ENCODE measurements around the gene AMOTL1. TPM values are rescaled to one million over a fixed set of nuclear protein-coding genes. Genes with fewer than 3 reads are reported as not detected.

Gene AMOTL1
- total RNA-seq, 1 donor from 2014 or later: 22.6 TPM

DNA sequence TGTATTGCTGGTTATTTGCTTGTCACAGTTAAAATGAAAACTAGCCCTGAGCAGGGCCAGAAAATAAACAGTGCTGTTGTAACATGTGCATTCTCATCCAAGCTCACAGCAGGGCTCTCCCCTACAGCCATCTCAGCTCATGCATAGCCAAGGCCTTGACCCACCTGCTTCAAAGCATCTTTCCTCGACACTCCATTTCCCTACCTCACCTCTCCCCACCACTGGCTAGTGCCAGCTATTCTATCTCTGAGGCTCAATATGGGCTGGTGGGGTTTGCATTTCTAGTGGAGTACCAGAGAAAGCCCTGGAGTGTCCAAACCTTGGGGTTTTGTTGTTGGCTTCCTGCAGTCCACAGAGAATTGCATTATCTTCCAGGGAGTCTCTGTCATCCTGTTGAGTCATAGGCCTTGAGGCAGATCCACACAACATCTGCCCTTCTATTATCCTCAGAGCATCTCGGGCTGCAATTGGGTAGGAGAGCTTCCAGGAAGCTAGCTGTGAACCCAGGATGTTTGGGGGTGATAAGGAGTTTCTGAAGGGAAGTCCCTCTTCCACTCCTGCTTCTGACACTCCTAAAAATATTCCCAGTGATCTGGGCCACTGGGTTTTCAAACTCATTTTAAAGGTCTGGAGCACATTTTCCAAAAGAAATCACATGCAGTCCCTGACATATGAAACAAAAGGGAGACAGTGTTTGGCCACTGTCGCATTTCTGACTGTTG, 36.1 kb upstream of the AMOTL1 start:
- no peaks in the 10 kb centered on the region for H4K20me1 ChIP-seq (ENCODE audit: low read depth)
- Mint-ChIP-seq H3K36me3 (no peaks in the 10 kb centered on the region), H3K4me3 (no peak overlapping the region), H3K27ac (no peak overlapping the region), H3K4me1 (peaks cover 57% of the 10 kb centered on the region), H3K9me3 (no peaks in the 10 kb centered on the region), H3K27me3 (ENCODE audit: insufficient read depth, low read depth) (peaks cover 2% of the 10 kb centered on the region)
- DNase-seq (ENCODE audit: low spot score): no peak
- TF ChIP-seq, protein P1, sequence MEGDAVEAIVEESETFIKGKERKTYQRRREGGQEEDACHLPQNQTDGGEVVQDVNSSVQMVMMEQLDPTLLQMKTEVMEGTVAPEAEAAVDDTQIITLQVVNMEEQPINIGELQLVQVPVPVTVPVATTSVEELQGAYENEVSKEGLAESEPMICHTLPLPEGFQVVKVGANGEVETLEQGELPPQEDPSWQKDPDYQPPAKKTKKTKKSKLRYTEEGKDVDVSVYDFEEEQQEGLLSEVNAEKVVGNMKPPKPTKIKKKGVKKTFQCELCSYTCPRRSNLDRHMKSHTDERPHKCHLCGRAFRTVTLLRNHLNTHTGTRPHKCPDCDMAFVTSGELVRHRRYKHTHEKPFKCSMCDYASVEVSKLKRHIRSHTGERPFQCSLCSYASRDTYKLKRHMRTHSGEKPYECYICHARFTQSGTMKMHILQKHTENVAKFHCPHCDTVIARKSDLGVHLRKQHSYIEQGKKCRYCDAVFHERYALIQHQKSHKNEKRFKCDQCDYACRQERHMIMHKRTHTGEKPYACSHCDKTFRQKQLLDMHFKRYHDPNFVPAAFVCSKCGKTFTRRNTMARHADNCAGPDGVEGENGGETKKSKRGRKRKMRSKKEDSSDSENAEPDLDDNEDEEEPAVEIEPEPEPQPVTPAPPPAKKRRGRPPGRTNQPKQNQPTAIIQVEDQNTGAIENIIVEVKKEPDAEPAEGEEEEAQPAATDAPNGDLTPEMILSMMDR (IDR thresholded peaks at IDR 0.05): no peak
- H3K27ac ChIP-seq: no peak overlapping the region
- no peaks in the 10 kb centered on the region for H3K27me3 ChIP-seq
- H3K4me2 ChIP-seq: no peak overlapping the region
- no peak overlapping the region for H3K9ac ChIP-seq
- H3K4me3 ChIP-seq: no peak overlapping the region
- H3K79me2 ChIP-seq (ENCODE audit: low read depth): no peaks in the 10 kb centered on the region
- H3F3A ChIP-seq (ENCODE audit: low read depth): peaks cover 26% of the 10 kb centered on the region
- no peak overlapping the region for H2AFZ ChIP-seq (replicated peaks)
- H3K9me3 ChIP-seq (ENCODE audit: low read depth): no peaks in the 10 kb centered on the region
- H3K4me1 ChIP-seq: peaks cover 30% of the 10 kb centered on the region
- H3K36me3 ChIP-seq: no peaks in the 10 kb centered on the region

DNA sequence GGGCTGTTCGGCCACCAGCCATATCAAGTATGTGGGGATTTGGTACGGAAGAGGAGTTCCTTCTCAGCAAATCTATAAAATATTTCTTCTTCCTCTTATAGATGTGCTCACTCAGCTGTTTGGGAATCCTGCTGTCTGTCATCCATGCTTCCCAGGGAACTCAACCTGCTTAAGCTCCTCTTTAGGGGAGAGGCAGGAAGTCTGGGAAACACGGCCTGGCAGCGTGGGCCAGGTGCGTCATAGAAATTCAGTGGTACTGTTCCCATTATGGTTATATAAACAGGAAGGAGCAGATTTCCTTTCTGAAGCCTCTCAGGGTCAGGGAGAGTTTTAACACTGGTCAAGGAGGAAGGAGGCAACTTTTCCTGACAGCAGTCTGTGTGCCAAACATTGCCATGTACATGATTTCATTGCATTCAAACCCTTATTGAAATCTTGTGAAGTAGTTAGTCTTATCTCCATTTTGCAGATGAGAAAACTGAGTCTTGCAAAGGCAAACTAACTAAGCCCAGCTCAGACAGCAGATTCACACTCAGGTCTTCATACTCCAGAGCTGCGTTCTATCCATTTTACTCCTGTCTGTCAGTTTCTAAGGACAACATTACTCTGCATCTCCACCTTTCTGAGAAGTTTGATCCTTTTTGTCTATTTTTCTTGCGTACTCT, 35.4 kb upstream of the AMOTL1 start:
- no peak overlapping the region for H3K27ac ChIP-seq
- Mint-ChIP-seq H3K9me3 (no peaks in the 10 kb centered on the region), H3K36me3 (no peaks in the 10 kb centered on the region), H3K4me3 (no peak overlapping the region), H3K27ac (no peak overlapping the region), H3K27me3 (ENCODE audit: insufficient read depth, low read depth) (peaks cover 2% of the 10 kb centered on the region), H3K4me1 (peaks cover 57% of the 10 kb centered on the region)
- no peak for DNase-seq (ENCODE audit: low spot score)
- no peaks in the 10 kb centered on the region for H3K36me3 ChIP-seq
- H3K4me1 ChIP-seq: peaks cover 30% of the 10 kb centered on the region
- no peak overlapping the region for H2AFZ ChIP-seq (replicated peaks)
- no peak overlapping the region for H3K9ac ChIP-seq
- H3K9me3 ChIP-seq (ENCODE audit: low read depth): no peaks in the 10 kb centered on the region
- H3K79me2 ChIP-seq (ENCODE audit: low read depth): no peaks in the 10 kb centered on the region
- no peak overlapping the region for H3K4me2 ChIP-seq
- TF ChIP-seq EZH2 (IDR thresholded peaks at IDR 0.05) (no peak), EZH2phosphoT487 (IDR thresholded peaks at IDR 0.05) (no peak)
- TF ChIP-seq, protein P1 (IDR thresholded peaks at IDR 0.05): no peak
- H3K4me3 ChIP-seq: no peak overlapping the region
- H3K27me3 ChIP-seq: no peaks in the 10 kb centered on the region
- peaks cover 26% of the 10 kb centered on the region for H3F3A ChIP-seq (ENCODE audit: low read depth)
- H4K20me1 ChIP-seq (ENCODE audit: low read depth): no peaks in the 10 kb centered on the region

DNA sequence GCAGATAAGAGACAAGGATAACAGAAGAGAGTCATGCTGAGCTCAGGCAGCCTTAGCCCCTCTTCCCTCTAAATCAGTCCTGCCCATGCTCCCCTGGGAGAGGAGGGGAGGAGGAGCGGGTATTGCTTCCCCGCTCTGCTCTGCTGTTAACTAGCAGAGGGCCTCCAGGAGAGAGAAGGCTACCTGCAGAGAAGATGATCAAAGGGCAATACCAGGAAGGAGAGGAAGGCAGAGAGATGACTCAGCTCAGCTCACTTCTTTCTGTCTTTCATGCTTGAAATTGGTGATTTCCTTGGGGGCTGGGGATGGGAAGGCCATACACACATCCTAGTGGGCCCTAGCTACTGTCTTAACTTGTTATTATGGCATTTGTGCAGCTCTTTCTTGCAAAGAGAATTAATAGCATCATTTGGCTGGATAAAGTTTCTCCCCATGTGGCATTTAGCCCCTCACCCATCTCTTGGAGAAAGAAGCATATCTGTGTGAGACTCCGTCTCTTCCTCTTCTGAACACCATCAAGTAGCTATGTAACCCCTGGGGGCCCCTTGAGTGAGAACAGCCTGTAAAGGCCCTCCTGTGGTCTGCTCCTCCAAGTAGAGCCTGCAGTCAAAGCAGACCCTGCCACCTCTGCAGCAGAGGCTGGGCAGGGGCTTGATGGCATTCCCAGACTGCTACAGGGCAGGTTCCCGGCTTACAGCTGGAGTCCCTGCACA, 33.4 kb upstream of the AMOTL1 start:
- Histone ChIP-seq H3K4me3 (no peak overlapping the region), H2AFZ (replicated peaks) (peak overlapping the region; percentile 15), H3K4me1 (peaks cover 30% of the 10 kb centered on the region), H3K27me3 (peaks cover 5% of the 10 kb centered on the region), H3K36me3 (no peaks in the 10 kb centered on the region), H3F3A (ENCODE audit: low read depth) (peaks cover 26% of the 10 kb centered on the region), H3K9ac (no peak overlapping the region), H3K9me3 (ENCODE audit: low read depth) (no peaks in the 10 kb centered on the region), H3K79me2 (ENCODE audit: low read depth) (no peaks in the 10 kb centered on the region), H3K27ac (no peak overlapping the region), H3K4me2 (peak overlapping the region; percentile 36), H4K20me1 (ENCODE audit: low read depth) (no peaks in the 10 kb centered on the region)
- Mint-ChIP-seq H3K9me3 (no peaks in the 10 kb centered on the region), H3K4me1 (peaks cover 55% of the 10 kb centered on the region), H3K4me3 (peak overlapping the region; percentile 52), H3K36me3 (no peaks in the 10 kb centered on the region), H3K27me3 (ENCODE audit: insufficient read depth, low read depth) (peaks cover 2% of the 10 kb centered on the region), H3K27ac (peak overlapping the region; percentile 91)
- DNase-seq (ENCODE audit: low spot score): peak; percentile 43
- TF ChIP-seq EZH2phosphoT487 (IDR thresholded peaks at IDR 0.05): no peak
- TF ChIP-seq, protein P1 (IDR thresholded peaks at IDR 0.05): no peak
- TF ChIP-seq EZH2 (IDR thresholded peaks at IDR 0.05): no peak
